Measurements from ENCODE around the gene CHTF18.
"Not testable (repeated sequence)": the region's sequence is repeated elsewhere in the genome, so short reads cannot be mapped to it uniquely, and the experiment has no call there.

Gene CHTF18

DNA sequence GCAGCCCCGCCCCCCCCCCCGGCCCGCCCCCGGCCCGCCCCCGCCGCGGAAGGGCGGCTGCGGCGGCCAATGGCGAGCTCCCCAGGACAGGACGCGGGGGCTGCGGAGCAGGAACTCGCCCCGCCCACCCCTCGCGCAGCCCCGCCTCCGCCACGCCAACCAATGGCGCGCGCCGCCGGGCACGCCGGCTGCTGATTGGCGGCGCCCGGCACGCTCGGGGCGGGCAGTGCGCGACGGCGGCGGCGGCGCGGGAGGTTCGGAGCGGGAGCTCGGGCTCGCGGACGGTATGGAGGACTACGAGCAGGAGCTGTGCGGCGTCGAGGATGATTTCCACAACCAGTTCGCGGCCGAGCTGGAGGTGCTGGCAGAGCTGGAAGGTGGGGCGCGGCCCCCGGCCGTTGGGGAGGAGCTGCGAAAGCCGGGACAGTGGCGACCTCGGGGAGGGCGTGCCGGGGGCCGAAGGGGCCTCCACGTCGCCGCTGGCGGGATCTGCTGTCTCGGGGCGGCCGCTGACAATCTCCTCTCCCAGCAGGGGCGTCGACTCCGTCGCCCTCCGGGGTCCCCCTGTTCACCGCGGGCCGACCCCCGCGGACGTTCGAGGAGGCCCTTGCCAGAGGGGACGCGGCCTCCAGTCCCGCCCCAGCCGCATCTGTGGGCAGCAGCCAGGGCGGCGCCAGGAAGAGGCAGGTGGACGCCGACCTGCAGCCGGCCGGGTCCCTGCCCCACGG is at the start of gene CHTF18:
CHTF18 (plus strand) TSS at position 222 of the 728 bp plus-strand sequence; CDS start at position 287, 65 bp downstream.
- peak; percentile 91 for DNase-seq

DNA sequence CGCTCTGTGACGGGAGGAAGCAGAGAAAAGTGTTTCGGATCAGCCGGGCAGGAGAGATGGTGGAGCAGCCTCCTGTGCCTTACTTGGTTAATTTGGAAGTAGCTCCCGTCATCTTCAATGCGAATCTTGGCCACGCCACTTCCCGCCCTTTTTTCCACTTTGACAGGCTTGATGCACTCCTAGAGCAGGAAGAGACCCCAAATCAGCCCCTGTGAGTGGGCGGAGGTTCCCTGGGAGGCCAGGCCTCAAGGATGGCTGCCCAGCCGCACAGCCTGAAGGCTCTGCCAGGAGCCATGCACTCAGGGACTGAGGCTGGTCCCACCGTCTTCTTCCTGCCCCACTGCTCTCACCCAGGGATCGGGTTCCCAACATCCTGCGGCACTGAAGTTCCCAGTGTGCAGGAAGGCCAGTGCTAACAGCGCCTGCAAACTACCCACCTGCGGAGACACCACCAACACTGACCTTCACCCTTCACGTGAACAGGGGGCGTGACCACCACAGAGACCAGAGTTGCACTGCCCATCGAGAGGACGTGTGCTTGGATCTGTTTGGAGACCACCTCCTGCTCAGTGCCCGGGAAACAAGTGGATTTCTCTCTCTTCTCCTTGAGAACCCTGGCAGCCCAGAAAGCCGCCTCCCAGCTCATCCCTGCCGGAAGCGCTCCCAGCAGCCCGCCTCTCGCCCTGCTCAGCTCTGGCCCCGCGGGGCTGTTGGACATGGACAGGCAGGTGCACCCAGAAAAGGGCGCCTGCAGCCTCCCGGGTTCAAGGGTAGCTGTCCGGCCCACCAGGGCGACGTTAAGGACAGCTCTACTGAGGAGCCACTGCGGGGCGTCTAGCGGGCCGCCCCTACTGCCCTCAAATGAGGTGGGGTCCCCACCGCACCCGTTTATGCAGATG is 48.6 kb upstream of the CHTF18 start:
- no peak for DNase-seq

DNA sequence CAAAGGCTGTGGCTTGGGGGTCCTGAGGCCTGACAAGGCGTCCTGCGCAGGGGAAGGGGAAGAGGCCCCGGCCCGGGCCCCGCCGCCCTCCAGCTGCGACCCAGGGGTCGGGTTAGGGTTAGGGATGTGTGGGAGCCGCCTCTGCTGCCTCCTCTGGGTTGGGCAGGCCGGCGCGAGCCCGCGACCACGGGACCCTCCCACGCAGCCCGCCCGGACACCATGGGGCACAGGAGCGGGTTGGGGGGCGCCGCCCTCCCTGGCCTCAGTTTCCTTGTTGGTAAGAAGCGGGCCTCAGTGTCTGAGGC is 48.0 kb upstream of the CHTF18 start:
- no peak for DNase-seq

DNA sequence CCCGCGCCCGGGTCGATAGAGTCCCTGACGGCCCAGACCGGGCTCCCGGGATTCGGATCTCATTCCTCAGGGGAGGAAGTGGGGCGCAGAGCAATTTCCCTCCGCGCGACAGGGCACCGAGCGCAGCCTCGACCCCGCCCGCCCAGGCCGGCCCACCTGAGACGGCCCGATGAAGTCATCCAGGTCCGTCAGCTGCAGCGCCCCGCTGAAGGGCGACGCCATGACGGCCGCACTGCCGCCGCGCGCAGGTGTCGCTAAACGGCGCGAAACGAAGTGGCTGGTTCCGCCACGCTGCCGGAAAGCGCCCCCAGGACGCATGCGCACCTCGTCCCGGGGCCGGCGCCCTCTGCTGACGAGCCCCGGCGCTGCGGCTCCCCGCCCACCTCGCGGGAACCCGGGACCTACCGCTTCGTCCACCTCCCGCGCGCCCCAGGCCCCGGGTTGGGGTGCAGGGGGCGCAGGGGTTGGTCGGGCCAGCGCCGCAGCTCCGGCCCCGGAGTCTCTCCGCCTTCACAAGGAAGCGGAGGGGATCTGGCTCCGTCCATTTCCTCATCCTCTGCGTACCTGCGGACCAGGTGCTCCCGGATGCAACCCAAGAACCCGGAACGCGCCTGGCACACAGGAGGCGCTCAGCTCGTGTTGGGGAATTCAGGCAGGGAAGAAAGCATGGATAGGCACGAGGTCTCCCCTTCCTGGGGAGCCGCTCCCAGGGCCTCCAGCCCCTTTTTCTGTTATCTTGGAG is 47.5 kb upstream of the CHTF18 start, which contains the start of gene CIAO3:
CIAO3 (minus strand) TSS at position 234 of the 742 bp plus-strand sequence; CDS start at position 222, 12 bp downstream.
- DNase-seq: peak; percentile 90

DNA sequence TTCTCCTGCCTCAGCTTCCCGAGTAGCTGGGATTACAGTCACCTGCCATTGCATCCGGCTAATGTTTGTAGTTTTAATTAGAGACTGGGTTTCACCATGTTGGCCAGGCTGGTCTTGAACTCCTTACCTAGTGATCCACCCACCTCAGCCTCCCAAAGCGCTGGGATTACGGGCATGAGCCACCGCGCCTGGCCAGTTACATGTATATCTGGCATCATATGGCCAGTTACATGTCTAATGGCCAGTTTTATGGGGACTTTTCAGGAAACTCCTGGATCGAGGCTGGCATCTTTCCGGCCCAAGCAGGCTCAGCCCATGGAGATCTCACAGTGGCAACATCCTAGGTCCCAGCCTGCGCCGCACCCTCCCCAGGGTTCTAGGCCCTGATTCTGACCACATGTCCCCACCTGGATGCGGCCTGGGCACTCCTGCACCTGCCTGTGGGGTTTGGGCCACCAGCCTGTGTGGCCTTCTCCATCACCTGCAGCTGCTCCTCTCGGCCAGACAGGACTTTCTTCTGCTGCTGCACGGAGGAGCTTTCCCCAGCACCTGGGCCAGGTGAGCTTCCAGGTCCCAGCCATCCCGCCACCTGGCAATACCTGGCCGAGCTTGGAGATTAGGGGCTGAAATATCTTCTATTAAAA is 46.3 kb upstream of the CHTF18 start:
- DNase-seq: no peak

DNA sequence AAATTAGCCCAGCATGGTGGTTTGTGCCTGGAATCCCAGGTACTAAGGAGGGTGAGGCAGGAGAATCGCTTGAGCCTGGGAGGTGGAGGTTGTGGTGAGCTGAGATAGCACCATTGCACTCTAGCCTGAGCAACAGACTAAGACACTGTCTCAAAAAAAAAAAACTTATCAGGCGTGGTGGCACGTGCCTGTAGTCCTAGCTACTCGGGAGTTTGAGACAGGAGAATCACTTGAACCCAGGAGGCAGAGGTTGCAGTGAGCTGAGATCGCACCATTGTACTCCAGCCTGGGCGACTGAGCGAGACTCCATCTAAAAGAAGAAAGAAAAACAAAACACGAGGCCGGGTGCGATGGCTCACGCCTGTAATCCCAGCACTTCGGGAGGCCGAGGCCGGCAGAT is 45.5 kb upstream of the CHTF18 start:
- not testable (repeated sequence) for DNase-seq

DNA sequence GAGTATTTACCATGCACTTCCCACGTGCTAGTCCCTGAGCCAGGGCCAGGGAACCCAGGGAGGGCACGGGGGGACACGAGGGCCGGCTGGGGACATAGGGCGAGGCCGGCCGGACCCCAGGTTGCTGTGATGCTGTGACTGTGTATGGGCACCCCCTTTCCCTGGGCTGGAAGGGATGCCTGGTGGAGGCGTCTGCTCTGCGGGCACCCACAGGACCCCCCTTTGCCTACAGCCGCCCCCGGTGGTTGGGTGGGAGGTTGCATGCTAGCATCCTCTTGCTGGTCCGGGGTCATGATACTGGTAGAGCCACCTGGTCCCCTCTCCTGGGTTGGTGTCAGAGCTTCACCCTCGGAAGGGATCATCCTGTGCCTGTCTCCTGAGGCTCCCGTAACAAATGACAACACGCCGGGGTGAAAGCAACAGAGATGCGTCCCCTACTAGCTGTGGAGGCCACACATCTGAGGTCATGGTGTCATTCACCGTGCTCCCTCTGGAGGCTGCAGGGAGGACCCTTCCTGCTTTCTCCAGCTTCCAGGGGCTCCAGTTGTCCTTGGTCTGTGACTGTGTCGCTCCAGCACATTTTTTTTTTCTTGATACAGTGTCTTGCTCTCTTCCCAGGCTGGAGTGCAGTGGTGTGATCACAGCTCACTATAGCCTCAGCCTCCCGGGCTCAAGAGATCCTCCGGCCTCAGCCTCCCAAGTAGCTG is 44.5 kb upstream of the CHTF18 start:
- DNase-seq: no peak

DNA sequence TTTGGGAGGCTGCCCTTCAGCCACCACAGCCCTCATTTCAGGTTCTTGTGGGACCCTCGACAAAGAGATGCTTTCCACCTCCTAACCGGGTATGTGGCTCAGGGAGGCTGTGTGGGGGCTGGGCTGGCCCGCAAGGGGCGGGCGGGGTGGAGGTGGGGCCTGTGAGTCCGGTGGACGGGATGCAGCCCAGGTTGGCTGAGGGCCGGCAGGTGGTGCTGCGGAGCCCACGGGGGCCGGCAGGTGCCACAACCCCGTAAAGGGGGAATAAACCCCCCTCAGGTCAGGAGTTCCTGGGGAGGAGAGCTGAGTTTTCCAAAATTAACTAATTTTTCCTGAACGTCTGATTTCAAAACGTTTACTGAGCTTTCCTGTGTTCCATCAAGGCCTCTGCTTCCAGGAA is 42.7 kb upstream of the CHTF18 start:
- DNase-seq: no peak

DNA sequence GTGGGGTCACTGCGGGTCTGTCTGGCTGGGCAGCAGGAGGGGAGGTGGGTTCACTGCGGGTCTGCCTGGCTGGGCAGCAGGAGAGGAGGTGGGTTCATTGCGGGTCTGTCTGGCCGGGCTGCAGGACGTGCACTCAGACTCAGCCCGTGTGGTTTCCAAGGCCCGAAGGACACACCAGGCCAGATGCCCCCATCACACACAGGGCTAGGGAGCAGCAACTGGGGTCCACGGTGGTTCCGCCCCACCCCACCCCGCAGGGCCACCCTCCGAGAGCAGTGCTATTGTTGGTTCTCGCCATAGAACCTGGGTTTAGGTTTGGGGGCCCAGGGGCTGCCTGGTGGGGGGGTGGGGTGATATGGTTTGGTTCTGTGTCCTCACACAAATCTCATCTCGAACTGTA is 41.8 kb upstream of the CHTF18 start:
- DNase-seq: no peak

DNA sequence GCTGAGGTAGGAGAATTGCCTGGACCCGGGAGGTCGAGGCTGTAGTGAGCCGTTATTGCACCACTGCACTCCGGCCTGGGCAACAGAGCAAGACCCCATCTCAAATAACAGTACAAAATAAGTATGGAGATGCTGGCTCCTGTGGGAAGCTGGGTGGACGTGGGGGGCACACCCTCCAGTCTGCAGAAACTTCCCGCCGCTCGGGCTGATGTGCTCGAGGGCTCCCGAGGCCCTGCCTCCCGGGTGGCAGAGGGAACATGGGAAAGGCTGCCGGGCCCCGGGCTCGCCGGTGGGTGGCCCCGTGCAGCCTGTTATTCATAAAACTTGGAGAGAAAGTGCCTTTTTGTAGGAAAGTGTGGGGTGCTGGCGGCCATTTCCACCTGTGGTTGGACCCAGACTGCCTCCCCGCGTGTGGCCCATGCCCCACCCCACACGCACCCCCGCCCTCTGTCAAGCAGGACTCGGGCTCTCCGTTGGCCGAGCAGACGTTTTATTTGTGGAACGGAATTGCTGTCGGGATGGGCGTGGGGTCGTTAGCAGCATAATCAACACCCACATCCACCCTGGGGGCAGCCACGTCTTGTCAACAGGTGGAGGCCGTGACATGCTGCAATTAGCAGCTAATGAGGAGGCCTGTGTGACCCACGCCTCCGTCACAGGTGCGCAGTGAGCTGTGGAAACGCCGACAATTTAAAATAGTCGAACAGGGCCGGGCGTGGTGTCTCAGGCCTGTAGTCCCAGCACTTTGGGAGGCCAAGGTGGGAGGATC is 40.3 kb upstream of the CHTF18 start:
- no peak for DNase-seq

DNA sequence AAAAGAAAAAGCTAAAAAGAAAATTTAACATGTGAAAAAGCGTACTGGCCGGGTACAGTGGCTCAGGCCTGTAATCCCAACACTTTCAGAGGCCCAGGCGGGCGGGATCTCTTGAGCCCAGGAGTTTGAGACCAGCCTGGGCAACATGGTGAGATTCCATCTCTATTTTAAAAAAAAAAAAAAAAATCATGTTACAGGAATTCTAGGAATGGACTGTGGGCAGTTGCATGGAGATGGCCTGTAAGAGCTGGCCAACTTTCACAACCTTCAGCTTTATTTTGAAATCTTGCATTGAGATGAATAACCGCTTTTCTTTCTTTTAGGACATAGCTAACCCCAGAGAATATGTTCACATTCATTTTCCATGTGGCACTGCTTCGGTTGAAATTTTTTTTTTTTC is 39.4 kb upstream of the CHTF18 start:
- DNase-seq: no peak

DNA sequence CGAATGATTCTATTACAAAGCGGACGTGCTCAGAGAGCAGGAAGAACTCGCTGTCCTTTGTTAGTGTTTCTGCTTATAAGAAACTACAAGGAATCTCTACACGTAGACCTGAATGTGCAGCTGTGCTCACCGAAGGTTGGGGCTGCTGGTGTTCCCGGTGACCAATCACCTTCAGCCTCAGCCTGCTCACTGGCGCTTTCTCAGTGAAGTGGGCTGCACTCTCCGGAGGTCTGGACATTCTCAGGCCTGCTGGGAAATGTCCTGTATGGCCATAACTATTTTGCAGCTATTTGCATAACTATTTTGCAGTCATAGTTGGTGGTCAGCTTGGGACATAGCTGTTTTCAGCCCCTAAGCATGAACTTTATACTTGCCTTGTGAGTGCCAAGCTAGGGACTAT is 37.9 kb upstream of the CHTF18 start:
- no peak for DNase-seq

DNA sequence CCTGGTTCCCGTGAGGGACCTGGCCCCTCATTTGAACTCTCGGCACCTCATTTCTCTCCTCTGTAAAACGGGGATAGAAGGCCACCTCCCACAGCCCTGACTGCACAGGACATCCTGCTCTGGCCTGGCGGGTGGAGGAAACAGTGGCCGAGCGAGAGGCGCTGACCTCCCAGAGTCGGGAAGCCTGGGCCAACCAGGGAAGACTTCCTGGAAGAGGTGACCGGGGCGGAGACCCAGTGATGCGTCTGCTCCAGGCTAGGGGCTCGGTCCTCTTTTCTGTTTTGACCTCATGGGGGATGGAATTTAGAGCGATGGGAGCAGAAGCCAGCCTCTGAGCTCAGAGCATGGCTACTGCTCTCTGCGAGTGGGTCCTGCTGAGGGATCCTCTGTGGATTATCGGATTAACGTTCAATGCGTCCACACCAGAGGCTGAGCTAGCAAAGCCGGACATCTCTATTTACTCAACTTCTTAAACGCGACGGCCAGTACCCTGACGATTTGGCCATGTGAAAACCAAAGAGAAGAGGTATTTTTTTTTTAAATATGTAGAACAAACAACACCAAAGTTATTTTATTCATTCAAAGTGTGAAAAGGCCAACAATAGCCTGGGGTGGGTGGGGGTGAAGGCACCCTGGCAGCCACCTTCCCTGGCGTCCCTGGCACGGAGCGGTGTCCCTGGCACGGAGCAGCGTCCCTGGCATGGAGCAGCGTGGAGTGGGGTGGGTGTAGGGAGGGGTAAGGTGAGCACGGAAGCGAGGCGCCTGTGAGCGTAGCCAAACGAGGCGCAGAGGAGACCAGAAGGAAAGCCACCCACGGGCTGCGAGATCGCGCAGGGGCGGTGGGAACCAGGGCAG is 37.0 kb upstream of the CHTF18 start:
- DNase-seq: no peak

DNA sequence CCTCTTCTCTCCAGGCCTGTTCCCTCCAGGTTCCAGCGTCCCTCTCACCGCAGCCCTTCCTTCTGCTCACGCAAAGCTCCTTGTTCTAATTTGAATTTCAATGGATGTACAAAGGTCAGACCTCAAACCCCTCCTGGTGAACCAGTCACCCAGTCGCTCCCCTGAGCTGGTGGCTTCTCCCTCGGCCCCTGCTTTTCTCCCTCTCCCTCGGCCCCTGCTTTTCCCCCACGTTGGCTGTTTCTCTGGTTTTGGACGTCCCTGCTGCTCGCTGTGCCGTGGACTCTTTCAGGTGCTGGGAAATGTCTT is 36.5 kb upstream of the CHTF18 start:
- DNase-seq: no peak

DNA sequence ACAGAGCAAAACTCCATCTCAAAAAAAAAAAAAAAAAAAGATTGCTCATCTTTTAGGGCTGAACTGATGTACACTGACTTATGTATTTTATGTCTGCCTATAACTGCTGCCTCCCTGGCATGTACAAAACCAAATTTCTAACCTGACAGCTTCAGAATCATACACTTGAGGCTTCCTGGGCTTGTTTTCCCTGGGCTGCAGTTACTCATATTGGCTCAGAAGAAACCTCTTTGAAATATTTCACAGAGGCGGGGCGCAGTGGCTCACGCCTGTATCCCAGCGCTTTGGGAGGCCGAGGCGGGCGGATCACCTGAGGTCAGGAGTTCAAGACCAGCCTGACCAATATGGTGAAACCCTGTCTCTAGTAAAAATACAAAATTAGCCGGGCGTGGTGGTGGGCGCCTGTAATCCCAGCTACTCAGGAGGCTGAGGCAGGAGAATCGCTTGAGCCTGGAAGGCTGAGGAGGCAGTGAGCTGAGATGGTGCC is 34.3 kb upstream of the CHTF18 start:
- DNase-seq: not testable (repeated sequence)

DNA sequence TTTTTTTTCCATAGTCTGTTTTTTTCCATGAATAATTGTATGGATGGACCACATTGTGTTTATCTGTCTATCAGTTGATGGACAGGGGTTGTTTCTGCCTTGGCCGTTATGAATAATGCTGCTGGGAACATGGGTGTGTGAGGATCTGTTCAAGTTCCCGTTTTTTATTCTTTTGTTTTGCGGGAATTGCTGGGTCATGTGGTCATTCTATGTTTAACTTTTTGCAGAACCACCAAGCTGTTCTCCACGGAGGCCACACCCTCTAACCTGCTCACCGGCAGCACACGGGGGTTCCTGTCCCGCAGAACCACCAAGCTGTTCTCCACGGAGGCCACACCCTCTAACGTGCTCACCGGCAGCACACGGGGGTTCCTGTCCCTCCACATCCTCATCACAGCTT is 33.8 kb upstream of the CHTF18 start:
- no peak for DNase-seq

DNA sequence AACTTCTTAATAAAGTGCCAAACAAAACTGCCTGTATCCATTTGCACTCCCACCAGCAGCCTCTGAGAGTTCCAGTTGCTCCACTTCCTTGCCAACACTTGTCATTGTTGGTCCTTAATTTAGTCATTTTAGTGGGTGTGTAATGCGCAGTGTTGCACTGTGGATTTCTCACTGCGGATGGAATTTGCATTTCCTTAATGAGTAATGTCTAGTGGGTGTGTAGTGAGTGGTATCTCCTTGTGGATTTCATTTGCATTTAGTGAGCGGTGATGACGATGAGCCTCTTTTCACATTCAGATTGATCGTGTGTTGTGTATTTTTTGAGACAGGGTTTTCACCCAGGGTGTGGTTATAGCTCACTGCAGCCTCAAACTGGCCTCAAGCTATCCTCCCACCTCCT is 32.0 kb upstream of the CHTF18 start:
- DNase-seq: no peak

DNA sequence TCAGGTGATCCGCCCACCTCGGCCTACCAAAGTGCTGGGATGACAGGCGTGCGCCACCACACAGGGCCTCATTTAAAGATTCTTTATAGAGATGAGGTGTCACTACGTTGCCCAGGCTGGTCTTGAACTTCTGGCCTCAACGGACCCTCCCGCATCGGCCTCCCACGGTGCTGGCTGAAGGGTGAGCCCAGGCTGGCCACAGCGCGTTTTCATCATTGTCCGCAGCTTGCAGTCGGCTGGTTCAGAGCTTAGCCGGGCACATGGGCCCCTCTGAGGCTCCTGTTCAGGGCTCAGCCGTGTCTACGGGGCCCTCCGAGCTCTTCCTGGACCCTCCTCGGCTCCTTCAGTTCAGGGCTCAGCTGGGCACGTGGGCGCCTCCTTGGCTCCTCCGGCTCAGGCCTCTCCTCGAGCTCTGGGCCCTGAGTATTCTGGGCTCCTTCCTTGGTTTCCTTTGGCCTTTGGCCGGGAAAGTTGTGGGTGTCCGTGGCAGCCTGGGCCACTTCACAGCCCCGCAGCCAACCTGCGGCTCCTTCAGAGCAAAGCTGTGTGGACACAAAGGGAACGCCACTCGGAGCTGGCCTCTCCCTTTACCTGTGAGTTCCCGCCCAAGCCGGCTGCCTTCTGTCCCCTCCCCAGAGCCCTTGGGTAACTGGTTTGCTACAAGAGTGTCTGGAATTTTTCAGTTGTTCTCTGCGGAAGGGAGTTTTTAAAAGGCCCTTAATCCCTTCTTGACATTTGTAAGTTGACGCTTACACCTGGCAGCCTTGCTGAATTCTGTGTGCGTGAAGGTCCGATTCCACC is 29.1 kb upstream of the CHTF18 start:
- no peak for DNase-seq

DNA sequence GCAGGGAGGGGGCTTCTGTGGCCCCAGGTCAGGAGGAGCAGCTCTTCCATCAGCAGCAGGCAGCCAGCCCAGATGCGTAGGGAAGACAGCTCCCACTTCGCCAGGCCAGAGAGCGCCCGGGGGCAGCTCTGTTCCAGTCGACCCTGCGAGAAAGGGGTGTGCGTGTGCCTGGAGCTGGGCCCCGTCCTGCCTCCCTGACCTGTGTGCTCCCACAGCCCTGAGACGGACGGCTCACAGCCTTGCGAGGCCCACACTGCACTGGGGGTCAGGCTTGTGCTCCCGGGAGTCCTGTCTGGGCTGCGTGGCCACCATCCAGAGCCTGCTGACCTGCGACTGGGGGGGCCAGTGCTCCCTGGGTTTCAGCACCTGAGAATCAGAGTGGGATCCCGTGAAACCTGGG is 28.4 kb upstream of the CHTF18 start:
- no peak for DNase-seq

Measured in activated T-cell treated with anti-CD3 and anti-CD28 coated beads for 4 hours (primary cell).